IPS-18c (cell line): ENCODE measurements around the gene UFSP2.

Source experiments
- H3K4me3 ChIP-seq: 2 replicates; pipeline ENCODE4 v1.7.0; 2013; ENCODE audit warnings: low read depth, mild to moderate bottlenecking, low read length, moderate library complexity; ENCODE audit not compliant: insufficient read depth
- H3K9me3 ChIP-seq: one replicate; pipeline ENCODE4 v1.6.1; 2013; ENCODE audit warnings: mild to moderate bottlenecking, low read length, moderate library complexity; ENCODE audit not compliant: control insufficient read depth, insufficient read depth

The UFSP2 gene

GRCh38 chr4:185441479-185441878, 15.7 kb upstream of the UFSP2 start:
- Histone ChIP-seq H3K4me3 (no peak overlapping the region), H3K9me3 (no peaks in the 10 kb centered on the region)

- H3K4me3 ChIP-seq = no peak overlapping the region
- no peaks in the 10 kb centered on the region for H3K9me3 ChIP-seq
Observed at GRCh38 chr4:185437809-185438208, 12.0 kb upstream of the UFSP2 start.

- Histone ChIP-seq H3K4me3 (no peak overlapping the region), H3K9me3 (no peaks in the 10 kb centered on the region)
Observed at GRCh38 chr4:185435466-185435865, 9.7 kb upstream of the UFSP2 start.

GRCh38 chr4:185429660-185430059, 3.9 kb upstream of the UFSP2 start:
- H3K4me3 ChIP-seq = no peak overlapping the region

GRCh38 chr4:185426960-185427688, 1.4 kb upstream of the UFSP2 start:
- H3K9me3 ChIP-seq = no peaks in the 10 kb centered on the region
- no peak overlapping the region for H3K4me3 ChIP-seq

More at GRCh38 chr4:185429660-185430059, 3.9 kb upstream of the UFSP2 start:
- H3K9me3 ChIP-seq = no peaks in the 10 kb centered on the region

- Histone ChIP-seq H3K9me3 (no peaks in the 10 kb centered on the region), H3K4me3 (peak overlapping the region; percentile 87)
Observed at GRCh38 chr4:185424905-185425646, 688 bp downstream of the UFSP2 start.

GRCh38 chr4:185421366-185422124, 4.2 kb downstream of the UFSP2 start:
- Histone ChIP-seq H3K4me3 (no peak overlapping the region), H3K9me3 (no peaks in the 10 kb centered on the region)

GRCh38 chr4:185416955-185417354, 8.8 kb downstream of the UFSP2 start:
- H3K9me3 ChIP-seq = no peaks in the 10 kb centered on the region
- no peak overlapping the region for H3K4me3 ChIP-seq

- Histone ChIP-seq H3K4me3 (no peak overlapping the region), H3K9me3 (no peaks in the 10 kb centered on the region)
Observed at GRCh38 chr4:185412412-185412811, 13.4 kb downstream of the UFSP2 start.

GRCh38 chr4:185411849-185412248, 13.9 kb downstream of the UFSP2 start:
- Histone ChIP-seq H3K9me3 (no peaks in the 10 kb centered on the region), H3K4me3 (no peak overlapping the region)

GRCh38 chr4:185408432-185408831, 17.3 kb downstream of the UFSP2 start:
- Histone ChIP-seq H3K9me3 (no peaks in the 10 kb centered on the region), H3K4me3 (no peak overlapping the region)

GRCh38 chr4:185405296-185405999, 20.3 kb downstream of the UFSP2 start:
- no peaks in the 10 kb centered on the region for H3K9me3 ChIP-seq
- H3K4me3 ChIP-seq = no peak overlapping the region

- Histone ChIP-seq H3K4me3 (no peak overlapping the region), H3K9me3 (no peaks in the 10 kb centered on the region)
Observed at GRCh38 chr4:185404031-185404430, 21.7 kb downstream of the UFSP2 start.

GRCh38 chr4:185399466-185399865, 26.3 kb downstream of the UFSP2 start:
- H3K4me3 ChIP-seq = no peak overlapping the region

GRCh38 chr4:185398618-185399017, 27.1 kb downstream of the UFSP2 start:
- Histone ChIP-seq H3K4me3 (no peak overlapping the region), H3K9me3 (no peaks in the 10 kb centered on the region)

More at GRCh38 chr4:185399466-185399865, 26.3 kb downstream of the UFSP2 start:
- no peaks in the 10 kb centered on the region for H3K9me3 ChIP-seq

- Histone ChIP-seq H3K9me3 (no peaks in the 10 kb centered on the region), H3K4me3 (peak within 1 kb of the TSS; percentile 71)
Observed at GRCh38 chr4:185396724-185397385, 28.9 kb downstream of the UFSP2 start, which contains the start of gene ANKRD37. TSS of gene ANKRD37 (plus strand) at chr4:185396841. CDS start at chr4:185396924, 83 bp downstream.
